ENCODE results near the gene PDE6A.
"Not testable (repeated sequence)": the region's sequence is repeated elsewhere in the genome, so short reads cannot be mapped to it uniquely, and the experiment has no call there.

Gene PDE6A

GRCh38 chr5:149863176-149863575, 81.4 kb downstream of the PDE6A start:
- H3K79me2 ChIP-seq (ENCODE audit: control insufficient read depth, insufficient read depth, low read length, unreplicated experiment): no peaks in the 10 kb centered on the region
- H2AFZ ChIP-seq (ENCODE audit: low read length, unreplicated experiment): no peak overlapping the region
- no peaks in the 10 kb centered on the region for H3K36me3 ChIP-seq (ENCODE audit: insufficient read depth, low read length)
- H3K27me3 ChIP-seq (ENCODE audit: insufficient read depth, low read length): no peaks in the 10 kb centered on the region
- no peak overlapping the region for H3K4me3 ChIP-seq (ENCODE audit: low read depth, low read length)
- no peak overlapping the region for H3K27ac ChIP-seq (ENCODE audit: low read depth, low read length)
- H3K4me1 ChIP-seq (ENCODE audit: control insufficient read depth, insufficient read depth, low read length, unreplicated experiment): peaks cover 16% of the 10 kb centered on the region

- no peaks in the 10 kb centered on the region for H3K36me3 ChIP-seq (ENCODE audit: insufficient read depth, low read length)
- no peaks in the 10 kb centered on the region for H3K79me2 ChIP-seq (ENCODE audit: control insufficient read depth, insufficient read depth, low read length, unreplicated experiment)
- no peak overlapping the region for H3K4me3 ChIP-seq (ENCODE audit: low read depth, low read length)
- no peak overlapping the region for H2AFZ ChIP-seq (ENCODE audit: low read length, unreplicated experiment)
- H3K27me3 ChIP-seq (ENCODE audit: insufficient read depth, low read length): no peaks in the 10 kb centered on the region
- H3K4me1 ChIP-seq (ENCODE audit: control insufficient read depth, insufficient read depth, low read length, unreplicated experiment): peaks cover 30% of the 10 kb centered on the region
- H3K27ac ChIP-seq (ENCODE audit: low read depth, low read length): no peak overlapping the region
Observed at GRCh38 chr5:149860801-149861322, 83.7 kb downstream of the PDE6A start.

GRCh38 chr5:149859746-149860145, 84.8 kb downstream of the PDE6A start:
- no peak overlapping the region for H3K4me3 ChIP-seq (ENCODE audit: low read depth, low read length)
- no peaks in the 10 kb centered on the region for H3K27me3 ChIP-seq (ENCODE audit: insufficient read depth, low read length)
- H3K27ac ChIP-seq (ENCODE audit: low read depth, low read length): no peak overlapping the region
- H2AFZ ChIP-seq (ENCODE audit: low read length, unreplicated experiment): no peak overlapping the region
- peaks cover 26% of the 10 kb centered on the region for H3K4me1 ChIP-seq (ENCODE audit: control insufficient read depth, insufficient read depth, low read length, unreplicated experiment)
- no peaks in the 10 kb centered on the region for H3K79me2 ChIP-seq (ENCODE audit: control insufficient read depth, insufficient read depth, low read length, unreplicated experiment)
- no peaks in the 10 kb centered on the region for H3K36me3 ChIP-seq (ENCODE audit: insufficient read depth, low read length)

GRCh38 chr5:149858481-149858880, 86.1 kb downstream of the PDE6A start:
- H3K36me3 ChIP-seq (ENCODE audit: insufficient read depth, low read length); H3K27me3 ChIP-seq (ENCODE audit: insufficient read depth, low read length); H2AFZ ChIP-seq (ENCODE audit: low read length, unreplicated experiment); H3K4me3 ChIP-seq (ENCODE audit: low read depth, low read length); H3K79me2 ChIP-seq (ENCODE audit: control insufficient read depth, insufficient read depth, low read length, unreplicated experiment): not testable (repeated sequence)
- Histone ChIP-seq H3K4me1 (ENCODE audit: control insufficient read depth, insufficient read depth, low read length, unreplicated experiment) (peaks cover 26% of the 10 kb centered on the region), H3K27ac (ENCODE audit: low read depth, low read length) (peak overlapping the region; percentile 78; the same call in 1 of the 2 replicates)

GRCh38 chr5:149857499-149857898, 87.1 kb downstream of the PDE6A start:
- H3K27ac ChIP-seq (ENCODE audit: low read depth, low read length): peak overlapping the region; percentile 89
- H3K36me3 ChIP-seq (ENCODE audit: insufficient read depth, low read length): no peaks in the 10 kb centered on the region
- H3K4me1 ChIP-seq (ENCODE audit: control insufficient read depth, insufficient read depth, low read length, unreplicated experiment): peaks cover 26% of the 10 kb centered on the region
- no peak overlapping the region for H2AFZ ChIP-seq (ENCODE audit: low read length, unreplicated experiment)
- no peaks in the 10 kb centered on the region for H3K27me3 ChIP-seq (ENCODE audit: insufficient read depth, low read length)
- no peaks in the 10 kb centered on the region for H3K79me2 ChIP-seq (ENCODE audit: control insufficient read depth, insufficient read depth, low read length, unreplicated experiment)
- peak overlapping the region; percentile 9; the same call in 1 of the 2 replicates for H3K4me3 ChIP-seq (ENCODE audit: low read depth, low read length)

- no peak overlapping the region for H2AFZ ChIP-seq (ENCODE audit: low read length, unreplicated experiment)
- no peaks in the 10 kb centered on the region for H3K79me2 ChIP-seq (ENCODE audit: control insufficient read depth, insufficient read depth, low read length, unreplicated experiment)
- no peaks in the 10 kb centered on the region for H3K36me3 ChIP-seq (ENCODE audit: insufficient read depth, low read length)
- no peaks in the 10 kb centered on the region for H3K27me3 ChIP-seq (ENCODE audit: insufficient read depth, low read length)
- no peak overlapping the region for H3K27ac ChIP-seq (ENCODE audit: low read depth, low read length)
- no peak overlapping the region for H3K4me3 ChIP-seq (ENCODE audit: low read depth, low read length)
- H3K4me1 ChIP-seq (ENCODE audit: control insufficient read depth, insufficient read depth, low read length, unreplicated experiment): peaks cover 19% of the 10 kb centered on the region
Observed at GRCh38 chr5:149855366-149855765, 89.2 kb downstream of the PDE6A start.

- Histone ChIP-seq H3K27ac (ENCODE audit: low read depth, low read length) (no peak overlapping the region), H3K27me3 (ENCODE audit: insufficient read depth, low read length) (no peaks in the 10 kb centered on the region), H3K4me3 (ENCODE audit: low read depth, low read length) (no peak overlapping the region), H2AFZ (ENCODE audit: low read length, unreplicated experiment) (no peak overlapping the region), H3K79me2 (ENCODE audit: control insufficient read depth, insufficient read depth, low read length, unreplicated experiment) (no peaks in the 10 kb centered on the region), H3K36me3 (ENCODE audit: insufficient read depth, low read length) (no peaks in the 10 kb centered on the region), H3K4me1 (ENCODE audit: control insufficient read depth, insufficient read depth, low read length, unreplicated experiment) (peaks cover 17% of the 10 kb centered on the region)
Observed at GRCh38 chr5:149854866-149855265, 89.7 kb downstream of the PDE6A start.

- Histone ChIP-seq H3K4me3 (ENCODE audit: low read depth, low read length) (no peak overlapping the region), H2AFZ (ENCODE audit: low read length, unreplicated experiment) (peak overlapping the region; percentile 74), H3K27ac (ENCODE audit: low read depth, low read length) (no peak overlapping the region), H3K79me2 (ENCODE audit: control insufficient read depth, insufficient read depth, low read length, unreplicated experiment) (no peaks in the 10 kb centered on the region), H3K27me3 (ENCODE audit: insufficient read depth, low read length) (no peaks in the 10 kb centered on the region), H3K4me1 (ENCODE audit: control insufficient read depth, insufficient read depth, low read length, unreplicated experiment) (peaks cover 17% of the 10 kb centered on the region), H3K36me3 (ENCODE audit: insufficient read depth, low read length) (0 out of 2 replicates have a peak, but pooled peaks cover 5% of the 10 kb centered on the region)
Observed at GRCh38 chr5:149853701-149854100, 90.9 kb downstream of the PDE6A start.

GRCh38 chr5:149853331-149853648, 91.3 kb downstream of the PDE6A start:
- H3K4me1 ChIP-seq (ENCODE audit: control insufficient read depth, insufficient read depth, low read length, unreplicated experiment): peaks cover 15% of the 10 kb centered on the region

GRCh38 chr5:149852641-149853330, 91.8 kb downstream of the PDE6A start:
- peaks cover 10% of the 10 kb centered on the region for H3K4me1 ChIP-seq (ENCODE audit: control insufficient read depth, insufficient read depth, low read length, unreplicated experiment)

More at GRCh38 chr5:149853331-149853648, 91.3 kb downstream of the PDE6A start:
- H2AFZ ChIP-seq (ENCODE audit: low read length, unreplicated experiment): peak overlapping the region; percentile 74
- H3K27ac ChIP-seq (ENCODE audit: low read depth, low read length): no peak overlapping the region
- H3K27me3 ChIP-seq (ENCODE audit: insufficient read depth, low read length): no peaks in the 10 kb centered on the region
- H3K4me3 ChIP-seq (ENCODE audit: low read depth, low read length): no peak overlapping the region
- H3K79me2 ChIP-seq (ENCODE audit: control insufficient read depth, insufficient read depth, low read length, unreplicated experiment): no peaks in the 10 kb centered on the region
- 0 out of 2 replicates have a peak, but pooled peaks cover 5% of the 10 kb centered on the region for H3K36me3 ChIP-seq (ENCODE audit: insufficient read depth, low read length)

GRCh38 chr5:149851211-149851610, 93.4 kb downstream of the PDE6A start:
- no peak overlapping the region for H3K27ac ChIP-seq (ENCODE audit: low read depth, low read length)
- no peak overlapping the region for H3K4me3 ChIP-seq (ENCODE audit: low read depth, low read length)
- H3K27me3 ChIP-seq (ENCODE audit: insufficient read depth, low read length): no peaks in the 10 kb centered on the region
- H3K4me1 ChIP-seq (ENCODE audit: control insufficient read depth, insufficient read depth, low read length, unreplicated experiment): no peaks in the 10 kb centered on the region
- no peaks in the 10 kb centered on the region for H3K79me2 ChIP-seq (ENCODE audit: control insufficient read depth, insufficient read depth, low read length, unreplicated experiment)
- H3K36me3 ChIP-seq (ENCODE audit: insufficient read depth, low read length): 0 out of 2 replicates have a peak, but pooled peaks cover 5% of the 10 kb centered on the region
- H2AFZ ChIP-seq (ENCODE audit: low read length, unreplicated experiment): no peak overlapping the region

More at GRCh38 chr5:149852641-149853330, 91.8 kb downstream of the PDE6A start:
- Histone ChIP-seq H3K36me3 (ENCODE audit: insufficient read depth, low read length) (0 out of 2 replicates have a peak, but pooled peaks cover 5% of the 10 kb centered on the region), H3K27ac (ENCODE audit: low read depth, low read length) (no peak overlapping the region), H3K79me2 (ENCODE audit: control insufficient read depth, insufficient read depth, low read length, unreplicated experiment) (no peaks in the 10 kb centered on the region), H3K4me3 (ENCODE audit: low read depth, low read length) (no peak overlapping the region), H3K27me3 (ENCODE audit: insufficient read depth, low read length) (no peaks in the 10 kb centered on the region), H2AFZ (ENCODE audit: low read length, unreplicated experiment) (peak overlapping the region; percentile 74)
